BJ (cell line): ENCODE data around the gene PTRHD1. TPM values are rescaled to one million over a fixed set of nuclear protein-coding genes. Genes with fewer than 3 reads are reported as not detected.

Experiments used
- CTCF ChIA-PET: fragments of 350-600 bp; formaldehyde crosslinking; extraction: SDS; loops from one replicate; lab custom pipeline; 2021; ENCODE audit warnings: antibody characterized with exemption, inconsistent platforms; lab: Yijun Ruan, JAX
- POLR2A ChIA-PET: fragments of 300-600 bp; sonication (Branson Sonifier 250); formaldehyde crosslinking; extraction: SDS; loops from one replicate; lab custom pipeline; 2021; ENCODE audit warnings: antibody characterized with exemption; lab: Charles Lee
- DNase-seq: peaks from one replicate; pipeline ENCODE4 v3.0.0-alpha.2; 2011; ENCODE audit warnings: low read depth
- H3K27me3 ChIP-seq: 2 replicates; pipeline ENCODE4 v1.6.0; 2011; ENCODE audit warnings: low read length; ENCODE audit not compliant: control insufficient read depth, insufficient read depth
- H3K36me3 ChIP-seq: 2 replicates; pipeline ENCODE4 v1.5.1; 2011; ENCODE audit warnings: low read length; ENCODE audit not compliant: control insufficient read depth, insufficient read depth
- H3K4me3 ChIP-seq: 2 replicates; pipeline ENCODE4 v1.5.1; 2011; ENCODE audit warnings: low read depth, mild to moderate bottlenecking, control low read depth, low read length
- CTCF ChIP-seq: IDR thresholded peaks from 2 replicates; pipeline ENCODE4 v1.5.1; 2011; ENCODE audit warnings: low read depth, mild to moderate bottlenecking, control low read depth, inconsistent platforms, low read length, moderate library complexity; ENCODE audit not compliant: insufficient read depth
- polyA plus RNA-seq: library from polyadenylated mRNA; depleted of rRNA; stranded (reverse); fragments of >200 nt; gene quantifications from 2 replicates; pipeline ENCODE4 v1.2.3, GENCODE V29; 2011

PTRHD1 gene
- polyA plus RNA-seq, 1 experiment, result 44.5 TPM

DNA sequence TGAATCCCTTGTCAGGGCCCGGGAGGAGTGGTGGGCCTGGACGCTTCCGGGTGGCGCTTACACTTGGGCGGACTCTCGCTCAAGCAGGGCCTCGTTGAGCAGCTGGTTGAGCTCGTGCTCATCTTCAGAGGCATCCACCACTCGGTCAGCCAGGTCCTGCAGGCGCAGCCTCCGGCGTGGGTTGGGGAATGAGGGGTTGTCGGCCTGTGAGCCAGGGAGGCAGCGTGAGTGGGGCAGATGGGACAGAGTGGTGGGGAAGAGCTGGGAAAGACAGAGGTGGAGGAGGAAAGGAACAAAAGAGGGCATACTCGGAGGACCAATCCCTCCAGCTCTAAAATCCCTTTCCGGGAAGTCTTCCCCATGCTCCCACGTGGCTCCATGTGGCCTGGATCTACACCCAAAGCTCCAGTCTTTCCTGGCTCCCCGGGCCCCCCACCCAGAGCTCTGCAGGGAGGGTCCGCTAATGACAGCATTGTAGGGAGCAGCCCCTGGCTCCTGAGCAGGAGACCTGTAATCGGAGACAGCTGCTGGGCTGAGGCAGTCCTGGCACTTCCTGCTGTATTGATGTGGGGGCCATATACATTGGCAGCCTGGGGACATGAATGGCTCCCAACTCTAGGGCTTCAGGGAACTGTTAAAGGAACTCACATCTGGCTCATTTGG is 41.7 kb upstream of the PTRHD1 start:
- ChIA-PET POLR2A (no interaction called here), CTCF (interaction anchor here (1.6 kb wide), 1 partner anchor 426 kb away, joined by 3 read pairs; no protein-coding TSS in a partner anchor)
- Histone ChIP-seq H3K4me3 (no peak overlapping the region), H3K27me3 (no peaks in the 10 kb centered on the region), H3K36me3 (peaks cover 18% of the 10 kb centered on the region)
- no peak for DNase-seq
- no peak for TF ChIP-seq CTCF

GRCh38 chr2:24833821-24834732 is 40.9 kb upstream of the PTRHD1 start:
- Histone ChIP-seq H3K27me3 (no peaks in the 10 kb centered on the region), H3K4me3 (no peak overlapping the region), H3K36me3 (peaks cover 16% of the 10 kb centered on the region)
- DNase-seq, result no peak
- ChIA-PET POLR2A (no interaction called here), CTCF (interaction anchor here (1.6 kb wide), 1 partner anchor 425 kb away, joined by 3 read pairs; no protein-coding TSS in a partner anchor)
- no peak for TF ChIP-seq CTCF

DNA sequence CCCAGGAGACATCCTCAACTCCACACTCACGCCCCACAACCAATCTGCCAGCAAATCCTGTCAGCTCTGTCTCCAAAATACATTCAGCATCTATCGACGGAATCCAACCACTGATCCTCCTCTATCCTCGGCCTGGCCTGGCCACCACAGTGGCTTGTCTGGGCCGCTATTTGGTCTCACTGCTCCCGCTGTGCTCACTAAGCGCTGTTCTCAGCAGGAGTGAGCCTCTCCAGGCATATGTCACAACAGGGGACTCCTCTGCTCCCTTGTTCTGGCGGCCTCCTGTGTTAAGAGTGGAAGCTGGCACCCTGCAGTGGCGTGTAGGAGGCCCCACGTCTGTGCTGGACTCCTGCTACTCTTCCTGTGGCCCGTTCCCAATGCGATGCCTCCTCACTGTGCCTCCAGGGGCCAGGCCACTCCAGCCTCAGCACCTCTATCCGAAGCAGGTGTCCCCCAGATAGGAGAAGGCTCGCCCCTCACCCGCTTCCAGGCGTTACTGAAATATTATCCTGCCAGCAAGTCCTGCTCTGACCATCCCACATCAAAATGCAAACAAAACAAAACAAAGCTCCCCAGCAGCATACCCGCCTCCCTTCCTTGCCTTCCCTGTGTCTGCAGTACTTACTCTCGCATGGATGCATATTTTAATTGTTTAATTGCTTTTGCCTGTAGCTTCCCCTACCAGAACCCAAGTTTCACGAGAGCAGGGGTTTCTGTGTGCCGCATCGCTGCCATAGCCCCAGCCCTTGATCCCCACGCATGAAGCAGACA is 39.9 kb upstream of the PTRHD1 start:
- no peak for TF ChIP-seq CTCF
- DNase-seq, result no peak
- ChIA-PET CTCF (interaction anchor here (0.6 to 8.1 kb wide), 2 partner anchors 412 to 558 kb away, joined by 3 to 76 read pairs; no protein-coding TSS in a partner anchor), POLR2A (no interaction called here)
- Histone ChIP-seq H3K27me3 (no peaks in the 10 kb centered on the region), H3K36me3 (peaks cover 16% of the 10 kb centered on the region), H3K4me3 (no peak overlapping the region)

DNA sequence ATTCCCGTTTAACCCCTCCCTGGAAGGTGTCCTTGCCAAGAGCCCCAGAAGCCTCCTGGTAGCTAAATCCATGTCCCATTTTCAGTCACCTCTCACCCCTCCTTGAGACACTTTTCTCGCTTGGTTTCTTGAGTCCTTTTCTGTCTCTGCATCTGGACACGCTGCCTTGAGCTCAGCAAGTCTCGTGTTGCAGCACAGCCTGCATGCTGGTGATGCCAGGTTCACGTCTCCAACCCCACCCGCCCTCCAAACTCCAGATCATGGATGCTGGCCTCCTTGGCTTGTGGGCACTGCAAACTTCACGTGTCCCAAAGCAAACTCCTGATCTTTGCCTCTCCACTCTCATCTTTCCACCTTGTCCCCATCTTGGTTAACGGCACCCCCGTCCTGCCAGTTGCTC is 39.3 kb upstream of the PTRHD1 start:
- ChIA-PET POLR2A (no interaction called here), CTCF (interaction anchor here (8.1 kb wide), 1 partner anchor 412 kb away, joined by 76 read pairs; no protein-coding TSS in a partner anchor)
- Histone ChIP-seq H3K4me3 (no peak overlapping the region), H3K36me3 (peaks cover 16% of the 10 kb centered on the region), H3K27me3 (no peaks in the 10 kb centered on the region)
- no peak for DNase-seq
- TF ChIP-seq CTCF, result no peak
